SK-N-SH (cell line): ENCODE results near the gene RAB3IP. TPM values are rescaled to one million over a fixed set of nuclear protein-coding genes. Genes with fewer than 3 reads are reported as not detected.

Experiments
- CTCF ChIA-PET: fragments of 300-600, 350-600 bp; formaldehyde crosslinking; extraction: SDS; loops from one replicate; lab custom pipeline; 2021; lab: Yijun Ruan, JAX
- POLR2A ChIA-PET: fragments of 350-600 bp; sonication (Branson Sonifier 250); formaldehyde crosslinking; extraction: SDS; loops from one replicate; lab custom pipeline; 2020; ENCODE audit warnings: antibody characterized with exemption, inconsistent platforms; lab: Yijun Ruan, JAX
- DNase-seq: peaks from one replicate; pipeline ENCODE4 v3.0.0; 2012
- H2AFZ ChIP-seq: fragments of 200-600 bp; sonication (generic); 2 replicates; pipeline ENCODE4 v1.8.1; 2016; ENCODE audit warnings: antibody characterized with exemption, mild to moderate bottlenecking, low read depth
- H3F3A ChIP-seq: fragments of 200-600 bp; sonication (generic); replicated peaks from 2 replicates; pipeline ENCODE3; 2016; ENCODE audit warnings: antibody characterized with exemption, mild to moderate bottlenecking; ENCODE audit not compliant: insufficient read depth
- H3K27ac ChIP-seq, 2 experiments: fragments of 200-500 bp in 1 of 2; fragments of 200-600 bp in 1 of 2; sonication (Bioruptor generic) in 1 of 2; sonication (generic), shearing (Covaris generic) in 1 of 2; 2 replicates each; pipeline versions ENCODE4 v1.5.1 to v1.6.1; 2014 to 2016; ENCODE audit warnings: low read depth in 2 of 2, inconsistent platforms in 1 of 2, low read length in 1 of 2, mild to moderate bottlenecking in 1 of 2, mixed read lengths in 1 of 2
- H3K27me3 ChIP-seq: fragments of 200-600 bp; sonication (generic), shearing (Covaris generic); 2 replicates; pipeline ENCODE4 v1.6.1; 2016; ENCODE audit warnings: mixed run types; ENCODE audit not compliant: insufficient read depth
- H3K36me3 ChIP-seq, 2 experiments: fragments of 200-500 bp in 1 of 2; fragments of 200-600 bp in 1 of 2; sonication (Bioruptor generic) in 1 of 2; sonication (generic) in 1 of 2; replicated peaks in 1 of 2; 2 replicates each; pipeline versions ENCODE3 to v1.5.1; 2014 to 2016; ENCODE audit warnings: low read length in 1 of 2, mild to moderate bottlenecking in 1 of 2; ENCODE audit not compliant: insufficient read depth in 2 of 2, control insufficient read depth in 1 of 2
- H3K4me1 ChIP-seq, 2 experiments: fragments of 200-500 bp in 1 of 2; fragments of 200-600 bp in 1 of 2; sonication (Bioruptor generic) in 1 of 2; sonication (generic), shearing (Covaris generic) in 1 of 2; 2 replicates each; pipeline versions ENCODE4 v1.5.1 to v1.6.1; 2014 to 2016; ENCODE audit warnings: low read depth in 1 of 2, low read length in 1 of 2, mixed run types in 1 of 2; ENCODE audit not compliant: insufficient read depth in 2 of 2, control insufficient read depth in 1 of 2
- H3K4me2 ChIP-seq: fragments of 200-600 bp; sonication (generic), shearing (Covaris generic); 2 replicates; pipeline ENCODE4 v1.6.1; 2017; ENCODE audit warnings: mixed run types
- H3K4me3 ChIP-seq, 2 experiments: fragments of 200-500 bp in 1 of 2; fragments of 200-600 bp in 1 of 2; sonication (Bioruptor generic) in 1 of 2; sonication (generic), shearing (Covaris generic) in 1 of 2; 2 replicates each; pipeline versions ENCODE4 v1.5.1 to v1.8.1; 2014 to 2016; ENCODE audit warnings: low read depth in 2 of 2, inconsistent platforms in 1 of 2, low read length in 1 of 2, mild to moderate bottlenecking in 1 of 2, mixed read lengths in 1 of 2, moderate library complexity in 1 of 2
- H3K79me2 ChIP-seq: fragments of 200-600 bp; sonication (generic); 2 replicates; pipeline ENCODE4 v1.8.1; 2017; ENCODE audit warnings: mild to moderate bottlenecking; ENCODE audit not compliant: insufficient read depth
- H3K9ac ChIP-seq: fragments of 200-600 bp; sonication (generic); 2 replicates; pipeline ENCODE4 v1.6.1; 2017; ENCODE audit warnings: mixed run types
- H3K9me2 ChIP-seq: fragments of 200-600 bp; sonication (generic); 2 replicates; pipeline ENCODE4 v1.6.1; 2017; ENCODE audit warnings: mixed run types
- H3K9me3 ChIP-seq: fragments of 200-600 bp; sonication (generic); 2 replicates; pipeline ENCODE4 v1.6.1; 2017; ENCODE audit warnings: mixed run types, mild to moderate bottlenecking, moderate library complexity
- H4K20me1 ChIP-seq: fragments of 200-600 bp; sonication (generic); 2 replicates; pipeline ENCODE4 v1.6.1; 2017; ENCODE audit warnings: mild to moderate bottlenecking, mixed run types; ENCODE audit not compliant: insufficient read depth
- EZH2phosphoT487 ChIP-seq: fragments of 200-600 bp; sonication (generic); IDR thresholded peaks from 2 replicates; pipeline ENCODE4 v1.6.1; 2017; ENCODE audit warnings: low read depth, mixed run types, mild to moderate bottlenecking, antibody characterized with exemption, moderate library complexity, borderline replicate concordance
- FOSL2 ChIP-seq: IDR thresholded peaks from 2 replicates; pipeline ENCODE4 v1.4.0; 2012; ENCODE audit warnings: low read depth, mild to moderate bottlenecking, moderate library complexity, borderline replicate concordance
- FOXJ3 ChIP-seq: sonication (generic); formaldehyde crosslinking; IDR thresholded peaks from 2 replicates; pipeline ENCODE4 v1.5.1; 2020; ENCODE audit warnings: mild to moderate bottlenecking, missing genetic modification reagents
- FOXM1 ChIP-seq: IDR thresholded peaks from 2 replicates; pipeline ENCODE4 v1.4.0; 2012; ENCODE audit warnings: low read depth, mild to moderate bottlenecking
- GABPA ChIP-seq: IDR thresholded peaks from 2 replicates; pipeline ENCODE4 v1.4.0; 2012; ENCODE audit warnings: low read depth, mild to moderate bottlenecking
- GATA2 ChIP-seq: sonication (generic); formaldehyde crosslinking; IDR thresholded peaks from 2 replicates; pipeline ENCODE4 v1.5.0; 2020; ENCODE audit warnings: mild to moderate bottlenecking, missing genetic modification reagents
- MEF2A ChIP-seq: IDR thresholded peaks from 2 replicates; pipeline ENCODE4 v1.4.0; 2012; ENCODE audit warnings: low read depth, borderline replicate concordance
- POLR2AphosphoS5 ChIP-seq: IDR thresholded peaks from 2 replicates; pipeline ENCODE4 v1.6.1; 2012; ENCODE audit warnings: low read depth, low read length
- RAD21 ChIP-seq: IDR thresholded peaks from 2 replicates; pipeline ENCODE4 v1.6.1; 2012; ENCODE audit warnings: mild to moderate bottlenecking, low read length
- RCOR1 ChIP-seq: fragments of 150-350 bp; IDR thresholded peaks from 2 replicates; pipeline ENCODE4 v1.6.1; 2017; ENCODE audit warnings: antibody characterized with exemption, low read length
- SIN3A ChIP-seq: IDR thresholded peaks from 2 replicates; pipeline ENCODE4 v1.6.1; 2012; ENCODE audit warnings: low read depth, mild to moderate bottlenecking, low read length, moderate library complexity, borderline replicate concordance
- SMC3 ChIP-seq: IDR thresholded peaks from 2 replicates; pipeline ENCODE4 v1.6.1; 2012; ENCODE audit warnings: low read depth, low read length, improper control_type of control experiment
- TEAD4 ChIP-seq: IDR thresholded peaks from 2 replicates; pipeline ENCODE4 v1.4.0; 2012; ENCODE audit warnings: mild to moderate bottlenecking, borderline replicate concordance; ENCODE audit not compliant: insufficient read depth
- WGBS: methylation state at CpG from one replicate; pipeline ENCODE4 v1.1.6; 2017; ENCODE audit warnings: low lambda C conversion rate; 5-methylcytosine and 5-hydroxymethylcytosine counted together
- polyA plus RNA-seq, 3 experiments: library from polyadenylated mRNA; depleted of rRNA; stranded (reverse); fragments of >200 nt; gene quantifications; 2 replicates each; pipeline ENCODE4 v1.2.3, GENCODE V29; 2012
- TF ChIP-seq, protein P1 (sequence below): IDR thresholded peaks from 2 replicates; pipeline ENCODE4 v1.4.0; 2012; ENCODE audit warnings: low read depth
- TF ChIP-seq, protein P2 (sequence below): IDR thresholded peaks from 2 replicates; pipeline ENCODE4 v1.6.1; 2012; ENCODE audit warnings: mild to moderate bottlenecking, low read depth, low read length, moderate library complexity
- TF ChIP-seq, protein P3 (sequence below): IDR thresholded peaks from 2 replicates; pipeline ENCODE4 v1.4.0; 2012; ENCODE audit warnings: low read depth, borderline replicate concordance
- TF ChIP-seq, protein P4 (sequence below): fragments of 150-350 bp; IDR thresholded peaks from 2 replicates; pipeline ENCODE4 v1.6.1; 2017; ENCODE audit warnings: antibody characterized with exemption, low read length, low read depth, borderline replicate concordance
- TF ChIP-seq, protein P5 (sequence below): IDR thresholded peaks from 2 replicates; pipeline ENCODE4 v1.4.0; 2012; ENCODE audit warnings: low read depth, borderline replicate concordance

Gene RAB3IP
- polyA plus RNA-seq, 1 of the 3 experiments (the other 2 are of a cell fraction): 5.4 TPM

DNA sequence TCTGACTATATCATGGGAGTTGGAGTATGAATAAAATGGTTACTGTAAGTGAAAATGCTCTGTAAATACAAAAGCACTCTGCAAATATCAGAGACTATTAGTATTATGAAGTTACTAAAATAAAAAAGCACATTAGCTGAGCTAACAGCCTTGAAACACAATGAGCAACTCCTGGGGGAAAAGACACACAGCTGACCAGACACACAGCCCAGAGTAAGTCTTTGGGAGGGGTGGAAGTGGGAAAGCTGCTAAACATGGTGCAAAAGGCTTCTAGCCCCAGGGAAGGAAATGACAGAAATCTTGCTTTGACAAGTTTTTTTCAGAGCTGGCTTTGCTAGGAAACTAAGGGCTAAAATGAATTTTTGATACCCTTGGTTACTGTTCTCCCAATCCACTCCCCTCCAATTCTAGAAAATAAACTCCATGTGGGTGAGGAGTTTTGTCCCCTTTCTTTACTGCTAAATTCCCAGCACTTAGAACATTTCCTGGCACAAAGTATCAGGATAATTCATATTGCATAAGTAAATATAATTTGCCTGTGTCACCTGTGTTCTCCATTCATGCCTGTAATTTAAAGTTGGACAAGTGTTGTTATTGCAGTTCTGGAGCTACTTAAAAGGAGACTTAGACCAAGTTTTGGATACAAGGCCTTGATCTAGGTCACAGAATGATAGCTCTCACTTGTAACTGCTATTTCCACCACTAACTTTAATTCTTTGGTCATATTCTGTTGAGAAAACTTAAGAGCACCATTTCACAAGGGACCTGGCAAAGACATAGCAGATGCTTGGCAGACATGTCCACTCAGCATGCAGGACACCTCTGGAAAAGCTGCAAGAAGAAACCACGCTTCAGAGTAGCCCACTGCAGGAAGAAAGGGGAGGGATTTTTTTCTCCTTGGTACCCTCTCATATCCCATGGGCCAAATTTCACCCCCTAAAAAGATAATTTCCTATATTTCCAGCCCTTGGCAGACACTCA is 19.0 kb upstream of the RAB3IP start (continued):
- no peak for TF ChIP-seq FOXJ3 (CRISPR knock-in tag)

DNA sequence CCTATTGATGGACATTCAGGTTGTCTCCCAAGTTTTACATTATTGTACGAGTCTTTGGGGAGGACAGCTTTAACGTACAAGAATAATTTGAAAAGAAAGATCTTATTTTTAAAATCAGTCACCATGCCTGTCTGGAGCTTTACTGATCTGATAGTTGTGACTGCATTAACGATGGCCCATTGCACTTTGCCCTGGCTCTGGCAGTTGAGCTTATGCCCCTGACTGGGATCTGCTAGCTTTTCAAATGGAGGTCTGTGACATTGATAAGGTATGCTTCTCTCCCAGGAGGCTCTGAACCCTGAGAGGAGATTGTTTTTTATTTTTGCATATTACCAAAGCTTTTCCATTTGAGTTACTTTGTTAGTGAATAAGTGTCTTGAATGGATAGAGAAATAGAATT is 17.9 kb upstream of the RAB3IP start:
- no peaks in the 10 kb centered on the region for H3K27me3 ChIP-seq
- DNase-seq: no peak
- peaks cover 0 to 3% of the 10 kb centered on the region in 2 experiments; a peak in 1 of 4 replicates for H3K4me1 ChIP-seq
- H3K79me2 ChIP-seq: no peaks in the 10 kb centered on the region
- no peaks in the 10 kb centered on the region for H3K9me2 ChIP-seq
- H2AFZ ChIP-seq: no peak overlapping the region
- POLR2A ChIA-PET: no interaction called here
- TF ChIP-seq RAD21 (no peak), RCOR1 (no peak), SIN3A (no peak), GABPA (no peak), FOXM1 (no peak), EZH2phosphoT487 (no peak), POLR2AphosphoS5 (no peak), SMC3 (no peak), MEF2A (no peak), FOSL2 (no peak), TEAD4 (no peak), GATA2 (CRISPR knock-in tag) (no peak)
- TF ChIP-seq, protein P1, sequence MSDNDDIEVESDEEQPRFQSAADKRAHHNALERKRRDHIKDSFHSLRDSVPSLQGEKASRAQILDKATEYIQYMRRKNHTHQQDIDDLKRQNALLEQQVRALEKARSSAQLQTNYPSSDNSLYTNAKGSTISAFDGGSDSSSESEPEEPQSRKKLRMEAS: no peak
- TF ChIP-seq, protein P2, sequence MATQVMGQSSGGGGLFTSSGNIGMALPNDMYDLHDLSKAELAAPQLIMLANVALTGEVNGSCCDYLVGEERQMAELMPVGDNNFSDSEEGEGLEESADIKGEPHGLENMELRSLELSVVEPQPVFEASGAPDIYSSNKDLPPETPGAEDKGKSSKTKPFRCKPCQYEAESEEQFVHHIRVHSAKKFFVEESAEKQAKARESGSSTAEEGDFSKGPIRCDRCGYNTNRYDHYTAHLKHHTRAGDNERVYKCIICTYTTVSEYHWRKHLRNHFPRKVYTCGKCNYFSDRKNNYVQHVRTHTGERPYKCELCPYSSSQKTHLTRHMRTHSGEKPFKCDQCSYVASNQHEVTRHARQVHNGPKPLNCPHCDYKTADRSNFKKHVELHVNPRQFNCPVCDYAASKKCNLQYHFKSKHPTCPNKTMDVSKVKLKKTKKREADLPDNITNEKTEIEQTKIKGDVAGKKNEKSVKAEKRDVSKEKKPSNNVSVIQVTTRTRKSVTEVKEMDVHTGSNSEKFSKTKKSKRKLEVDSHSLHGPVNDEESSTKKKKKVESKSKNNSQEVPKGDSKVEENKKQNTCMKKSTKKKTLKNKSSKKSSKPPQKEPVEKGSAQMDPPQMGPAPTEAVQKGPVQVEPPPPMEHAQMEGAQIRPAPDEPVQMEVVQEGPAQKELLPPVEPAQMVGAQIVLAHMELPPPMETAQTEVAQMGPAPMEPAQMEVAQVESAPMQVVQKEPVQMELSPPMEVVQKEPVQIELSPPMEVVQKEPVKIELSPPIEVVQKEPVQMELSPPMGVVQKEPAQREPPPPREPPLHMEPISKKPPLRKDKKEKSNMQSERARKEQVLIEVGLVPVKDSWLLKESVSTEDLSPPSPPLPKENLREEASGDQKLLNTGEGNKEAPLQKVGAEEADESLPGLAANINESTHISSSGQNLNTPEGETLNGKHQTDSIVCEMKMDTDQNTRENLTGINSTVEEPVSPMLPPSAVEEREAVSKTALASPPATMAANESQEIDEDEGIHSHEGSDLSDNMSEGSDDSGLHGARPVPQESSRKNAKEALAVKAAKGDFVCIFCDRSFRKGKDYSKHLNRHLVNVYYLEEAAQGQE: no peak
- TF ChIP-seq, protein P3, sequence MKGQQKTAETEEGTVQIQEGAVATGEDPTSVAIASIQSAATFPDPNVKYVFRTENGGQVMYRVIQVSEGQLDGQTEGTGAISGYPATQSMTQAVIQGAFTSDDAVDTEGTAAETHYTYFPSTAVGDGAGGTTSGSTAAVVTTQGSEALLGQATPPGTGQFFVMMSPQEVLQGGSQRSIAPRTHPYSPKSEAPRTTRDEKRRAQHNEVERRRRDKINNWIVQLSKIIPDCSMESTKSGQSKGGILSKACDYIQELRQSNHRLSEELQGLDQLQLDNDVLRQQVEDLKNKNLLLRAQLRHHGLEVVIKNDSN: no peak
- TF ChIP-seq, protein P4, sequence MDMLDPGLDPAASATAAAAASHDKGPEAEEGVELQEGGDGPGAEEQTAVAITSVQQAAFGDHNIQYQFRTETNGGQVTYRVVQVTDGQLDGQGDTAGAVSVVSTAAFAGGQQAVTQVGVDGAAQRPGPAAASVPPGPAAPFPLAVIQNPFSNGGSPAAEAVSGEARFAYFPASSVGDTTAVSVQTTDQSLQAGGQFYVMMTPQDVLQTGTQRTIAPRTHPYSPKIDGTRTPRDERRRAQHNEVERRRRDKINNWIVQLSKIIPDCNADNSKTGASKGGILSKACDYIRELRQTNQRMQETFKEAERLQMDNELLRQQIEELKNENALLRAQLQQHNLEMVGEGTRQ: no peak
- TF ChIP-seq, protein P5, sequence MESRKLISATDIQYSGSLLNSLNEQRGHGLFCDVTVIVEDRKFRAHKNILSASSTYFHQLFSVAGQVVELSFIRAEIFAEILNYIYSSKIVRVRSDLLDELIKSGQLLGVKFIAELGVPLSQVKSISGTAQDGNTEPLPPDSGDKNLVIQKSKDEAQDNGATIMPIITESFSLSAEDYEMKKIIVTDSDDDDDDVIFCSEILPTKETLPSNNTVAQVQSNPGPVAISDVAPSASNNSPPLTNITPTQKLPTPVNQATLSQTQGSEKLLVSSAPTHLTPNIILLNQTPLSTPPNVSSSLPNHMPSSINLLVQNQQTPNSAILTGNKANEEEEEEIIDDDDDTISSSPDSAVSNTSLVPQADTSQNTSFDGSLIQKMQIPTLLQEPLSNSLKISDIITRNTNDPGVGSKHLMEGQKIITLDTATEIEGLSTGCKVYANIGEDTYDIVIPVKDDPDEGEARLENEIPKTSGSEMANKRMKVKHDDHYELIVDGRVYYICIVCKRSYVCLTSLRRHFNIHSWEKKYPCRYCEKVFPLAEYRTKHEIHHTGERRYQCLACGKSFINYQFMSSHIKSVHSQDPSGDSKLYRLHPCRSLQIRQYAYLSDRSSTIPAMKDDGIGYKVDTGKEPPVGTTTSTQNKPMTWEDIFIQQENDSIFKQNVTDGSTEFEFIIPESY: no peak
- TF ChIP-seq, all 33 proteins: peak for 0
- Histone ChIP-seq H3K36me3 (no peaks in the 10 kb centered on the region), H4K20me1 (no peaks in the 10 kb centered on the region), H3F3A (no peaks in the 10 kb centered on the region), H3K4me2 (no peak overlapping the region), H3K4me3 (no peak overlapping the region), H3K27ac (no peak overlapping the region), H3K9me3 (no peaks in the 10 kb centered on the region), H3K9ac (no peak overlapping the region)
- WGBS: 70% methylated on average over 3 of the region's 3 CpGs
- CTCF ChIA-PET: interaction anchor here (0.9 kb wide), 1 partner anchor 17 kb away, joined by 3 read pairs; no protein-coding TSS in a partner anchor
